OCI-LY3 (cell line): ENCODE results near the gene NUDC.

Experiments
- EZH2phosphoT487 ChIP-seq: fragments of 200-600 bp; shearing (Covaris generic); IDR thresholded peaks from 2 replicates; pipeline ENCODE4 v1.6.1; 2018; ENCODE audit warnings: antibody characterized with exemption, mixed run types, low read depth
- TF ChIP-seq, protein P1 (sequence below): fragments of 200-600, 300-600 bp; sonication (generic); IDR thresholded peaks from 2 replicates; pipeline ENCODE4 v1.5.1; 2014; ENCODE audit warnings: antibody characterized with exemption, low read length, low read depth

DNA sequence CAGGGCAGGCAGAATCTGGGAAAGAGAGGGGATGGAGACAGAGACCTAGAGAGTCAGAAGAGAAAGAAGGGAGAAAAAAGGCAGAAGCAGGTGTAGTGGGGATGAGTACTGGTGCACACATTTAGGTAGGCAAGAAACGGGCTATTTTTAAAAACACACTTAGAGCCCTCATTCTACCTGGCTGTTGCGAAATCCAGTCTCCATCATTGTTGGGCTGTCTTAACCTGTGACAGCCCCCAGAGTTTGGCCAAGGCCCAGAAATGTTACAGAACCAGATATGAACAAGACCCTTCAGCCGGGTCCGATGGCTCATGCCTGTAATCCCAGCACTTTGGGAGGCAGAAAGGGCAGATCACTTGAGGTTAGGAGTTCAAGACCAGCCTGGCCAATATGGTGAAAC is 51.3 kb downstream of the NUDC start:
- TF ChIP-seq, protein P1, sequence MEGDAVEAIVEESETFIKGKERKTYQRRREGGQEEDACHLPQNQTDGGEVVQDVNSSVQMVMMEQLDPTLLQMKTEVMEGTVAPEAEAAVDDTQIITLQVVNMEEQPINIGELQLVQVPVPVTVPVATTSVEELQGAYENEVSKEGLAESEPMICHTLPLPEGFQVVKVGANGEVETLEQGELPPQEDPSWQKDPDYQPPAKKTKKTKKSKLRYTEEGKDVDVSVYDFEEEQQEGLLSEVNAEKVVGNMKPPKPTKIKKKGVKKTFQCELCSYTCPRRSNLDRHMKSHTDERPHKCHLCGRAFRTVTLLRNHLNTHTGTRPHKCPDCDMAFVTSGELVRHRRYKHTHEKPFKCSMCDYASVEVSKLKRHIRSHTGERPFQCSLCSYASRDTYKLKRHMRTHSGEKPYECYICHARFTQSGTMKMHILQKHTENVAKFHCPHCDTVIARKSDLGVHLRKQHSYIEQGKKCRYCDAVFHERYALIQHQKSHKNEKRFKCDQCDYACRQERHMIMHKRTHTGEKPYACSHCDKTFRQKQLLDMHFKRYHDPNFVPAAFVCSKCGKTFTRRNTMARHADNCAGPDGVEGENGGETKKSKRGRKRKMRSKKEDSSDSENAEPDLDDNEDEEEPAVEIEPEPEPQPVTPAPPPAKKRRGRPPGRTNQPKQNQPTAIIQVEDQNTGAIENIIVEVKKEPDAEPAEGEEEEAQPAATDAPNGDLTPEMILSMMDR, result no peak
- no peak for TF ChIP-seq EZH2phosphoT487
